ENCODE data around the gene ZNF454.

Gene ZNF454

GRCh38 chr5:178940569-178941360, at the start of gene ZNF454:
ZNF454 (plus strand) TSS chr5:178941198; CDS start chr5:178942792, 1,594 bp downstream.
- DNase-seq = no peak

- peak in 3 of 6 experiments; percentile 8 to 9 (median 8) for DNase-seq
Measured at GRCh38 chr5:178895615-178896571, 45.1 kb upstream of the ZNF454 start, which contains the start of gene ZFP2. ZFP2 (plus strand) TSS chr5:178895913; CDS start chr5:178931314, 35,401 bp downstream.

DNA sequence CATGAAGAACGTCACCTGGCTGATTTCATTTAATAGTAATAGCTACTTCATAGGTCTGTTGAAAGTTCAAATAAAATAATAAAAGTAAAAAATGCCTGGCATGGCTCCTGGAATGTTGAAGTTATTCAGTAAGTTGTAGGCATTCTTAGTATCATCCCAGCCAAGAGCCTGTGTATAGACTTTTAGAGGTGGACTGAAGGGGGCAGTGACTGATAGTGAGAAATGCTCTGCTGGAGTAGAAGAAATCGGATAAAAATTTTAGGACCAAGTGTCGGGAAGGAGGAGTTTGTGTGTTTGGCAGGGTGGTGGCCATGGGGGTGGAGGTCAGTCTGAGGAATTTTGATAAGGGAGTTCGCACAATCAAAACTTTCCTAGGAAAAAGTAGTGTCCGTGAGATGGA, 41.7 kb upstream of the ZNF454 start:
- no peak for DNase-seq

- no peak for DNase-seq
Measured at GRCh38 chr5:178902849-178903248, 38.1 kb upstream of the ZNF454 start.

GRCh38 chr5:178931846-178932760, 8.9 kb upstream of the ZNF454 start:
- DNase-seq = no peak

DNA sequence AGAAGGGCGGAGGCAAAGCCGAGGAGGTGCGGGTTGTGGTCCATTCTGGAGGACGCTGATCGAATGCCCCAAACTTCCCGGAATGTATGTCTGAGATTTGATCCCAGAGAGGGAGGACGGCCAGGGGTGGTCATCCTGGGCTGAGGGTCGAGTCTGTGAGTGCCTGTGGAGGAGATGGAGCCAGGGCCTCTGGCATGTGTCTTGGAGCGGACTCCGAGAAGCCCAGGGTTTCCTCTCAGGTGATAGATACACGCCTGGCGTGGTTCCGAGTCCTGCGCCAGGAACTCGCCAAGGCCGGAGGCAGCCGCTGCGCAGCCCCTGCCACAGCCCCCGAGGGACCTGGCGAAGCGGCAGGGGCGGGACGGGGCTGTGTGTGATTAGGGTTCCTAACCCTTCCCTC, 363 bp downstream of the ZNF454 start:
- no peak for DNase-seq

GRCh38 chr5:178965465-178966055, 24.6 kb downstream of the ZNF454 start:
- no peak for DNase-seq

DNA sequence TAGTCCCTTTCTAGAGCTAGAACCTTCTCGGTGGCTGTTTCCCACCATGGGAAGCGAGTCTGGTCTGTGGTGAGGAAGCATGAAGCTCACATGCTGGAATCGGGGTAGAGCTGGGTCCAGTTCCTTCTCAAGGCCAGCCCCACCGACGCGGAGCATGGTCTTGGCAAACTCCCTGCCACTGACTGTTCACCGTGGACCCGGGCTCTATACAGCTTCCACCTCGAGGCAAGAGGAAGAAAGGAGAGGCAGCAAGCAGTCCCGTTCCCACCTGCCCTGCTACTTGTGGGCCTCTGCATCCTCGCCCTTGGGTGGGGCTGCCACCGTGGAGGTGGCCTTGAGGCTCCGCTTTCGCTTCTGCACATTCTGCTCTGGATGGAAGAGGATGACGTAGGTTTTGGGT, 40.4 kb downstream of the ZNF454 start:
- DNase-seq = no peak

DNA sequence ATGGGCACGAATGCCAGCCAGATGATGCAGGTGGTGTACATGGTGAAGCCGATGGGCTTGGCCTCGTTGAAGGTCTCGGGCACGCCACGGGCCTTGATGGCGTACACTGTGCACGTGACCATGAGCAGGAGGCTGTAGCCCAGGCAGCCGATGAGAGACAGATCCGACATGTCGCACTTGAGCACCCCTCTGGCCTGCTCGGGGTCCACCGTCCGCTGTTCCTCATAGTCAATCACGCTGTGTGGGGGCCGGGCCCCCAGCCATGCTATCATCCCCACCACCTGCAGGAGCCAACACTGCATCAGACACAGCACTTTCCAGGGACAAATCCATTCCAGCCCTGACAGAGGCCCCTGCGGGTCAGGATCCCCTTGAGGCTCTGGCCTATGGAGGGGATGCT, 41.9 kb downstream of the ZNF454 start:
- DNase-seq = no peak

- no peak for DNase-seq
Measured at GRCh38 chr5:178983728-178984127, 42.7 kb downstream of the ZNF454 start.

DNA sequence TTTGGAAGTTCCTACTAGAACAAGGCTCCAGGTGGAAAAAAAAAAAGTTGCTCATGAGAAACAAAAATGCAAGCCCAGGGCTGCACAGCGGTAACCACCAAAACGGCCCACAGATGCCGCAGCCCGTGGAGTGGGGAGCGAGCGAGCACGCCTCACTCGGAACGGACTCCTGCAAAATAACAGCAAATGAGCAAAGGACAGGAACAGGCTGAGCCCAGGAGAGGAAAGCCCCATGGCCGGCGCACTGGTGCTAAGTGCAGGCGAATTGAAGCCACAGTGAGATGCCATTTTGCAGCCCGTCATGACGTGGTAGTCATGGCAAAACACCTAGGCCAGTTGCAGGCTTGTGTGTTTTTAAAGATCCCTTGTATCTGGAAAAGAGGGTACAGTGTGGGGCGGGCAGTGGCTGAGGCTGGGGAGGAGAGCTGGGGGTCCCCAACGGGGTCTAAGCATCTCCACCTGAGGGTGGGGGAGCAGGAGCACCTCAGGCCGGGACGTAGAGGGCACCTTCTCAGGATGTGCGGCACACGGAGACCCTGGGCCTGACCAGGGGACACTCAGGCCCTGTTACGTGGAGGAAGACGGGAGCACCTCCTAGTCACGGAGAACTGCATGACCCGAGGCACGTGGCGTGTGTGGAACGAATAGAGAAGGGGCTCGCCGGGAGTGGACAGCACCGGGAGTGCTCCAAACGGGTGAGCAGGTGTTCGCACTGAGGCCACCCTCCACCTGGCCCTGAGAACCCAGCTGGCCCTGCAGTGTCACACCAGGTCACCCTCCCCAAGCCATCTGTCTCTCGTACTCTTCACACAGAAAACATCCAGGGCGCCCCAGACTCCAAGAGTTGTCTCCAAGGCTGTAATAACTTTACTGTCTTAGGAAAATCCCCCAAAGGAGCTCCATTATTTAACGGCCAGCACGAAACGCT, 43.4 kb downstream of the ZNF454 start:
- no peak for DNase-seq

DNA sequence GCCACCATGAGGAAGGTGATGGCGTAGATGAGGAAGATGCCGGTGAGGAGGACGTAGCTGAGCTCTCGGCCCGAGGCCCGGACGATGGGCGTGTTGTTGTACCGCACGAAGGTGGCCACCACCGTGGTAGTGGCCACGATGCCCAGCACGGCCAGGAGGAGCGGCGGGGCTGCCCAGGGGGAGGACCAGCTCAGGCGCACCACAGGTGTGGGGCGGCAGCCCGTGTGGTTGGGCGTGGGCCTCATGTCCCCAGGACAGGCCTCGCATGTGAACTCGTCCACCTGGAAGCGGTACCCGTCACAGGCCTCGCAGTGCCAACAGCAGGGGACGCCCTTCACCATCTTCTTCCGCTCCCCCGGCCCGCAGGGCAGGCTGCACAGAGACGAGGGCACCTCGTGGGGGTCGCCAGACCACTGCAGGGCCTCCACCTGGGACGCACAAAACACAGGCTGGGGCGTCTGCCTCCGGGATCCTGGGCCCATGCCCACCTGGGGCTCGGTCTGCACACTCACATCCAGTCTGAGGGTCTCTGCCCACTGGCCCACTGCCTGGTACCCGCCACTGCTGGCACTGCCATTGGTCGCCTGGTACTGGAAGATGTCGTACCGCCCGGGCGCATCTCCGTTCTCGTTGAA, 45.4 kb downstream of the ZNF454 start:
- no peak for DNase-seq

GRCh38 chr5:178988436-178989220, 47.6 kb downstream of the ZNF454 start:
- DNase-seq = no peak

- DNase-seq = no peak
Measured at GRCh38 chr5:178989311-178989710, 48.3 kb downstream of the ZNF454 start.

DNA sequence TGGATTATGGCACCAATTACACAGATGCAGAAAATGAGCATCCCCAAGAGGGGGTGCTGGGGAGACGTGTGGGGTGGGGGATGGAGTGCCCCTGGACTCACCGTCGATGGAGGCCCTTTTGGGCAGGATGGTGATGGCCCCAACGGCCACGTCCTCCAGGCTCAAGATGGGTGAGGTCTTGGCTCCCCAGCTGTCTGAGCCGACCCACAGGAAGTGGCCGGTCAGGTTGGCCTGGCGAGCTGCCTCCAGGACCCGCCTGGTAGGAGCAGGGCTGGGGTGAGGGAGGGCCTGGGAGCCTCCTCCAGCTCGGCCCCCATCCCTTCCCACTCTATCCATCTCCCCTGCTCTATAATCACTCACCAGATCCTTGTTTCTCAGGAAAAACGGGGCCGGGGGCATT, 49.5 kb downstream of the ZNF454 start:
- DNase-seq = no peak

GRCh38 chr5:178991190-178992145, 50.5 kb downstream of the ZNF454 start:
- DNase-seq = no peak

- DNase-seq = no peak
Measured at GRCh38 chr5:178992291-178992895, 51.4 kb downstream of the ZNF454 start.

- DNase-seq = no peak
Measured at GRCh38 chr5:178993236-178993765, 52.3 kb downstream of the ZNF454 start.

All from stimulated activated naive CD4-positive, alpha-beta T cell (primary cell).